Parathyroid adenoma (tissue), 2 donors: ENCODE data around the gene LMOD1.

Source experiments
- H2AFZ ChIP-seq: fragments of 300-600 bp; sonication (generic); one replicate; pipeline ENCODE4 v1.7.0; 2017; ENCODE audit warnings: antibody characterized with exemption, mild to moderate bottlenecking
- H3K27ac ChIP-seq: fragments of 300-600 bp; sonication (generic); one replicate; pipeline ENCODE4 v1.7.0; 2017
- H3K27me3 ChIP-seq: fragments of 300-600 bp; sonication (generic); one replicate; pipeline ENCODE4 v1.7.0; 2017; ENCODE audit warnings: low read length; ENCODE audit not compliant: control insufficient read depth, insufficient read depth
- H3K36me3 ChIP-seq: fragments of 300-600 bp; sonication (generic); one replicate; pipeline ENCODE4 v1.7.0; 2017; ENCODE audit warnings: low read length; ENCODE audit not compliant: control insufficient read depth, insufficient read depth
- H3K4me1 ChIP-seq: fragments of 300-600 bp; sonication (generic); one replicate; pipeline ENCODE4 v1.7.0; 2017; ENCODE audit warnings: control low read depth
- H3K4me2 ChIP-seq: fragments of 300-600 bp; sonication (generic); one replicate; pipeline ENCODE4 v1.7.0; 2017; ENCODE audit warnings: low read length
- H3K4me3 ChIP-seq: fragments of 300-600 bp; sonication (generic); one replicate; pipeline ENCODE4 v1.7.0; 2017; ENCODE audit warnings: low read depth, low read length
- H3K79me2 ChIP-seq: fragments of 300-600 bp; sonication (generic); one replicate; pipeline ENCODE4 v1.7.0; 2017; ENCODE audit warnings: control low read depth
- H3K9ac ChIP-seq: fragments of 300-600 bp; sonication (generic); one replicate; pipeline ENCODE4 v1.7.0; 2017; ENCODE audit warnings: mild to moderate bottlenecking
- H3K9me3 ChIP-seq: fragments of 300-600 bp; sonication (generic); one replicate; pipeline ENCODE4 v1.7.0; 2017; ENCODE audit warnings: low read length; ENCODE audit not compliant: control insufficient read depth
- CTCF ChIP-seq: fragments of 300-600 bp; sonication (generic); IDR thresholded peaks from one replicate; pipeline ENCODE4 v1.7.0; 2017; ENCODE audit warnings: antibody characterized with exemption, mild to moderate bottlenecking
- donor health status: primary hyperparathyroidism.

The LMOD1 gene

GRCh38 chr1:201887116-201887866, 59.1 kb downstream of the LMOD1 start:
- H3K36me3 ChIP-seq, result no peaks in the 10 kb centered on the region
- no peak overlapping the region for H3K4me2 ChIP-seq
- no peaks in the 10 kb centered on the region for H3K79me2 ChIP-seq
- no peak overlapping the region for H3K9ac ChIP-seq
- H3K4me1 ChIP-seq, result peaks cover 2% of the 10 kb centered on the region
- no peak overlapping the region for H2AFZ ChIP-seq
- no peak overlapping the region for H3K4me3 ChIP-seq
- TF ChIP-seq CTCF, result no peak
- no peak overlapping the region for H3K27ac ChIP-seq
- no peaks in the 10 kb centered on the region for H3K9me3 ChIP-seq
- no peaks in the 10 kb centered on the region for H3K27me3 ChIP-seq

GRCh38 chr1:201886103-201886885, 60.1 kb downstream of the LMOD1 start:
- H3K27ac ChIP-seq, result no peak overlapping the region
- no peaks in the 10 kb centered on the region for H3K9me3 ChIP-seq
- TF ChIP-seq CTCF, result no peak
- H3K9ac ChIP-seq, result no peak overlapping the region
- no peaks in the 10 kb centered on the region for H3K79me2 ChIP-seq
- no peak overlapping the region for H2AFZ ChIP-seq
- H3K4me1 ChIP-seq, result peaks cover 2% of the 10 kb centered on the region
- no peak overlapping the region for H3K4me2 ChIP-seq
- H3K27me3 ChIP-seq, result no peaks in the 10 kb centered on the region
- H3K4me3 ChIP-seq, result no peak overlapping the region
- H3K36me3 ChIP-seq, result no peaks in the 10 kb centered on the region

GRCh38 chr1:201885531-201886075, 60.7 kb downstream of the LMOD1 start:
- H3K36me3 ChIP-seq, result no peaks in the 10 kb centered on the region
- no peak for TF ChIP-seq CTCF
- H3K4me3 ChIP-seq, result no peak overlapping the region
- H3K9me3 ChIP-seq, result no peaks in the 10 kb centered on the region
- H2AFZ ChIP-seq, result no peak overlapping the region
- H3K4me1 ChIP-seq, result peaks cover 2% of the 10 kb centered on the region
- H3K4me2 ChIP-seq, result no peak overlapping the region
- H3K9ac ChIP-seq, result no peak overlapping the region
- H3K79me2 ChIP-seq, result no peaks in the 10 kb centered on the region
- no peak overlapping the region for H3K27ac ChIP-seq
- H3K27me3 ChIP-seq, result no peaks in the 10 kb centered on the region

- Histone ChIP-seq H3K9me3 (no peaks in the 10 kb centered on the region), H3K27ac (no peak overlapping the region), H3K9ac (no peak overlapping the region), H3K36me3 (no peaks in the 10 kb centered on the region), H3K27me3 (no peaks in the 10 kb centered on the region), H3K4me2 (no peak overlapping the region), H3K4me3 (no peak overlapping the region), H3K4me1 (peaks cover 2% of the 10 kb centered on the region), H3K79me2 (no peaks in the 10 kb centered on the region), H2AFZ (no peak overlapping the region)
- no peak for TF ChIP-seq CTCF
Observed at GRCh38 chr1:201884425-201884824, 61.9 kb downstream of the LMOD1 start.
